Measurements from ENCODE around the gene RPLP2. TPM values are rescaled to one million over a fixed set of nuclear protein-coding genes. Genes with fewer than 3 reads are reported as not detected.

The RPLP2 gene
- polyA plus RNA-seq, 1 of the 3 experiments (the other 2 are of a cell fraction), result 799 TPM

DNA sequence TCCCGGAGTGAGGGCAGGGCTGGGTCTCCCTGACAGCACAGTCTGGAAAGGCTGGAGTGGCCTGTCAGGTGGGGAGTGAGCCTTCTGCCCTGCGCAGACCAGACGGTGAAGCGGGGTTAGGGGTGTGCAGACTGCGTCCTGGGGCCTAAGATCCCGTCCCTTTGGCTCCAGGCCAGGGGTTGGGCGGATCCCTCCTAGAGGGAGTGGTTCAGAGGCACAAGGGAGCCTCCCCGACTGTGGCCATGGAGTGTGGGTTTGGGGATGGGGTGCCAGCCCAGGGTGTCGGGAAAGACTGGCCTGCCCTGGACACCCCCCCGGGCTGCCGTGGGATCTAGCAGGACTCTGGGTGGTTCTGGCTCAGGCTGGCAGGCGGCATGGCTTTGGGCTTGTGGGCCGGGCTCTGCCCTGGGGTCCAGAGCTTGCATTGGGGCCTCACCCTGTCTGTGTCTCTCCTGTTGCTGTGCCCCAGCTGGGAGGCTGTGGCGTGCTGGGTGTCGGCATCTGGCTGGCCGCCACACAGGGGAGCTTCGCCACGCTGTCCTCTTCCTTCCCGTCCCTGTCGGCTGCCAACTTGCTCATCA, 52.4 kb downstream of the RPLP2 start:
- Histone ChIP-seq H3K36me3 (replicated peaks in 1 of 2; ENCODE audit: control insufficient read depth in 1 of 2, insufficient read depth in 2 of 2, low read length in 1 of 2) (peaks cover 0 to 24% of the 10 kb centered on the region in 2 experiments), H3K79me2 (ENCODE audit: insufficient read depth) (peaks cover 7% of the 10 kb centered on the region; the same call in 1 of the 2 replicates), H3K4me3 (ENCODE audit: low read depth in 2 of 2, low read length in 1 of 2) (no peak overlapping the region), H3K4me2 (no peak overlapping the region), H3K27ac (ENCODE audit: low read depth in 2 of 2, low read length in 1 of 2) (no peak overlapping the region), H3K9me2 (no peaks in the 10 kb centered on the region), H3F3A (replicated peaks; ENCODE audit: insufficient read depth) (no peaks in the 10 kb centered on the region), H3K9ac (no peak overlapping the region), H3K9me3 (no peaks in the 10 kb centered on the region), H3K27me3 (ENCODE audit: insufficient read depth) (no peaks in the 10 kb centered on the region), H3K4me1 (ENCODE audit: control insufficient read depth in 1 of 2, insufficient read depth in 2 of 2, low read depth in 1 of 2, low read length in 1 of 2) (peaks cover 10 to 50% of the 10 kb centered on the region in 2 experiments; a peak in 2 of 4 replicates), H4K20me1 (ENCODE audit: insufficient read depth) (peaks cover 38% of the 10 kb centered on the region), H2AFZ (ENCODE audit: low read depth) (no peak overlapping the region)
- ChIA-PET POLR2A (interaction anchor here (0.7 kb wide), 1 partner anchor 166 kb away, joined by 4 read pairs; no protein-coding TSS in a partner anchor), CTCF (interaction anchor here (1.6 to 4.0 kb wide), 2 partner anchors 14 to 90 kb away, joined by 4 to 24 read pairs; no protein-coding TSS in a partner anchor)
- WGBS (ENCODE audit: low lambda C conversion rate), result 79% methylated on average over 16 of the region's 20 CpGs
- peak; percentile 60 for DNase-seq
- TF ChIP-seq ELF1 (IDR thresholded peaks at IDR 0.05), result no peak
- TF ChIP-seq NFIC (IDR thresholded peaks at IDR 0.05; ENCODE audit: borderline replicate concordance), result 0 out of 2 replicates have a peak, but pooled peaks have one; percentile 6
- TF ChIP-seq, protein P1, sequence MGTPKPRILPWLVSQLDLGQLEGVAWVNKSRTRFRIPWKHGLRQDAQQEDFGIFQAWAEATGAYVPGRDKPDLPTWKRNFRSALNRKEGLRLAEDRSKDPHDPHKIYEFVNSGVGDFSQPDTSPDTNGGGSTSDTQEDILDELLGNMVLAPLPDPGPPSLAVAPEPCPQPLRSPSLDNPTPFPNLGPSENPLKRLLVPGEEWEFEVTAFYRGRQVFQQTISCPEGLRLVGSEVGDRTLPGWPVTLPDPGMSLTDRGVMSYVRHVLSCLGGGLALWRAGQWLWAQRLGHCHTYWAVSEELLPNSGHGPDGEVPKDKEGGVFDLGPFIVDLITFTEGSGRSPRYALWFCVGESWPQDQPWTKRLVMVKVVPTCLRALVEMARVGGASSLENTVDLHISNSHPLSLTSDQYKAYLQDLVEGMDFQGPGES (IDR thresholded peaks at IDR 0.05; ENCODE audit: low read depth, low read length), result no peak
- 0 out of 2 replicates have a peak, but pooled peaks have one; percentile 19 for TF ChIP-seq POLR2AphosphoS5 (IDR thresholded peaks at IDR 0.05; ENCODE audit: low read depth, low read length)

Small RNA genes within 50 kb of the gene (small RNA-seq; reads per million reads assigned to genes)
- gene SNORA52, result 0 reads per million in 7 experiments

Other genes with a start within 250 kb of the RPLP2 start
- 2.4 and 2.6 TPM in 2 replicates for gene LMNTD2, start 249.2 kb upstream of the RPLP2 start, polyA plus RNA-seq (2012; rRNA removed)
- gene RASSF7, start 249.0 kb upstream of the RPLP2 start, polyA plus RNA-seq (2012; rRNA removed), result 19.8 and 24.0 TPM in 2 replicates
- 18.8 and 22.7 TPM in 2 replicates for gene PHRF1, start 233.5 kb upstream of the RPLP2 start, polyA plus RNA-seq (2012; rRNA removed)
- 5.9 and 6.3 TPM in 2 replicates for gene IRF7, start 194.0 kb upstream of the RPLP2 start, polyA plus RNA-seq (2012; rRNA removed)
- gene CDHR5, start 185.0 kb upstream of the RPLP2 start, polyA plus RNA-seq (2012; rRNA removed), result not detected in 2 replicates
- not detected in 2 replicates for gene SCT, start 182.8 kb upstream of the RPLP2 start, polyA plus RNA-seq (2012; rRNA removed)
- gene DRD4, start 172.7 kb upstream of the RPLP2 start, polyA plus RNA-seq (2012; rRNA removed), result not detected in 2 replicates
- 36.0 and 40.6 TPM in 2 replicates for gene DEAF1, start 114.7 kb upstream of the RPLP2 start, polyA plus RNA-seq (2012; rRNA removed)
- gene TMEM80, start 114.2 kb upstream of the RPLP2 start, polyA plus RNA-seq (2012; rRNA removed), result 40.4 and 51.0 TPM in 2 replicates
- 0.67 and 0.74 TPM in 2 replicates for gene EPS8L2, start 103.7 kb upstream of the RPLP2 start, polyA plus RNA-seq (2012; rRNA removed)
- 78.4 and 103 TPM in 2 replicates for gene TALDO1, start 62.5 kb upstream of the RPLP2 start, polyA plus RNA-seq (2012; rRNA removed)
- 72.9 and 86.2 TPM in 2 replicates for gene GATD1, start 32.5 kb upstream of the RPLP2 start, polyA plus RNA-seq (2012; rRNA removed)
- 2.9 and 3.6 TPM in 2 replicates for gene CEND1, start 19.9 kb upstream of the RPLP2 start, polyA plus RNA-seq (2012; rRNA removed)
- 40.2 and 50.9 TPM in 2 replicates for gene SLC25A22, start 11.7 kb upstream of the RPLP2 start, polyA plus RNA-seq (2012; rRNA removed)
- 25.5 and 27.4 TPM in 2 replicates for gene PIDD1, start 4.7 kb upstream of the RPLP2 start, polyA plus RNA-seq (2012; rRNA removed)
- 47.7 and 60.3 TPM in 2 replicates for gene PNPLA2, start 8.9 kb downstream of the RPLP2 start, polyA plus RNA-seq (2012; rRNA removed)
- 0.94 and 1.1 TPM in 2 replicates for gene CRACR2B, start 18.0 kb downstream of the RPLP2 start, polyA plus RNA-seq (2012; rRNA removed)
- 922 and 1,149 TPM in 2 replicates for gene CD151, start 23.0 kb downstream of the RPLP2 start, polyA plus RNA-seq (2012; rRNA removed)
- 287 and 540 TPM in 2 replicates for gene POLR2L, start 32.6 kb downstream of the RPLP2 start, polyA plus RNA-seq (2012; rRNA removed)
- 201 and 226 TPM in 2 replicates for gene TSPAN4, start 32.9 kb downstream of the RPLP2 start, polyA plus RNA-seq (2012; rRNA removed)
- gene CHID1, start 100.8 kb downstream of the RPLP2 start, polyA plus RNA-seq (2012; rRNA removed), result 194 and 231 TPM in 2 replicates
- 36.3 and 42.7 TPM in 2 replicates for gene AP2A2, start 115.9 kb downstream of the RPLP2 start, polyA plus RNA-seq (2012; rRNA removed)
- gene MUC6, start 226.8 kb downstream of the RPLP2 start, polyA plus RNA-seq (2012; rRNA removed), result not detected in 2 replicates